ENCODE measurements around the gene TIMM29.
A peak's percentile ranks its signal among the peaks of the same experiment; 100 is the strongest.
"Not testable (repeated sequence)": the region's sequence is repeated elsewhere in the genome, so short reads cannot be mapped to it uniquely, and the experiment has no call there.

Gene TIMM29

DNA sequence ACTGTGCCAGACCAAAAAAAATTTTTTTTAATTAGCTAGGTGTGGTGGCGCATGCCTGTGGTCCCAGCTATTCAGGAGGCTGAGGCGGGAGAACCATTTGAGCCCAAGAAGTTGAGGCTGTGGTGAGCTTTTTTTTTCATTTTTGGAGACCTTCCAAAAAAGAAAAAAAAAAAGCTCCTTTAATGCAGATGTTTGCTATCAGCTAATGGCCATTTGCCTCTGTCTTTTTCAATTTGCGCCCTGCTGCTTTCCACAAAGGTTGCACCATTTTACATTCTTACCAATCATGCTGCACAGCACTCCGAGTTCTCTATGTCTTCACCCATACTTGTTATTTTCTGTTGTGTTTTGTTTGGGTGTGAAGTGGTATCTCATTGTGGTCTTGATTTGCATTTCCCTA is 16.7 kb downstream of the TIMM29 start:
- DNase-seq (ENCODE audit: low spot score): no peak

DNA sequence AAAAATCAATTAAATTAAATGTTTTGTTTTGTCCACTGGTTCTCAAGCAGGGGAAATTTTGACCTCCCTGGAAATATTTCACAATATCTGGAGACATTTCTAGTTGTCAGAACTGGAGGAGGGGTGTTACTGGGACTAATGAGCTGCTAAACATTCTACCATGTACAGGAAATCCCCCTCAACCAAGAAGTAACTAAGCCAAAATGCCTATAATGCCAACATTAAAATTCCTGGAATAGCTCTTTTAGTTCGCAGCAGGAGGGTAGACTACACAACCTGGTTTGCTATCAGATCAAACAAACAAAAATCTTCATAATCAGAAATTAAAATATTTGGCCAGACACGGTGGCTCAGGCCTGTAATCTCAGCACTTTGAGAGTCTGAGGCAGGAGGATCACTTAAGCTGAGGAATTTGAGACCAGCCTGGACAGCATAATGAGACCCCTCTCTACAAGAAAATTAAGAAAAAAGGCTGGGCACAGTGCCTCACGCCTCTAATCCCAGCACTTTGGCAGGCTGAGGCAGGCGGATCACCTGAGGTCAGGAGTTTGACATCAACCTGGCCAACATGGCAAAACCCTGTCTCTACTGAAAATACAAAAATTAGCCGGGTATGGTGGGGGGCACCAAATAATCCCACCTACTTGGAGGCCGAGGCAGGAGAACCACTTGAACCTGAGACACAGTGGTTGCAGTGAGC is 18.5 kb downstream of the TIMM29 start:
- DNase-seq (ENCODE audit: low spot score): no peak

DNA sequence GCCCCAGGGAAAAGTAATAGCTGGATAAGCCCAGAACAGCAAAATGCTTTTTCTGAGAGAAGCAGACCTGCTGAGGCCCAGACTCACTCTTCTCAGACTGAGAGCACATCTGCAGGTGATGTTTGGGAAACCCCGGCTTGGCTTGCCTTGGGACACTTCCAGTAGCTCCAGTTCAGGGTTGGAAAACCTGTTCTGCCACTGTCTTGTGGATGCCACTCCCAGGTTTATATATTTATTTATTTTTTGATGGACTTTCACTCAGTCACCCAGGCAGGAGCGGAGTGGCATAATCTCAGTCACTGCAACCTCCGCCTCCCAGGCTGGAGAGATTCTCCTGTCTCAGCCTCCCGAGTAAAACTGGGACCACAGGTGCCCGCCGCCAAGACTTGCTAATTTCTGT is 24.2 kb downstream of the TIMM29 start:
- DNase-seq (ENCODE audit: low spot score): no peak

DNA sequence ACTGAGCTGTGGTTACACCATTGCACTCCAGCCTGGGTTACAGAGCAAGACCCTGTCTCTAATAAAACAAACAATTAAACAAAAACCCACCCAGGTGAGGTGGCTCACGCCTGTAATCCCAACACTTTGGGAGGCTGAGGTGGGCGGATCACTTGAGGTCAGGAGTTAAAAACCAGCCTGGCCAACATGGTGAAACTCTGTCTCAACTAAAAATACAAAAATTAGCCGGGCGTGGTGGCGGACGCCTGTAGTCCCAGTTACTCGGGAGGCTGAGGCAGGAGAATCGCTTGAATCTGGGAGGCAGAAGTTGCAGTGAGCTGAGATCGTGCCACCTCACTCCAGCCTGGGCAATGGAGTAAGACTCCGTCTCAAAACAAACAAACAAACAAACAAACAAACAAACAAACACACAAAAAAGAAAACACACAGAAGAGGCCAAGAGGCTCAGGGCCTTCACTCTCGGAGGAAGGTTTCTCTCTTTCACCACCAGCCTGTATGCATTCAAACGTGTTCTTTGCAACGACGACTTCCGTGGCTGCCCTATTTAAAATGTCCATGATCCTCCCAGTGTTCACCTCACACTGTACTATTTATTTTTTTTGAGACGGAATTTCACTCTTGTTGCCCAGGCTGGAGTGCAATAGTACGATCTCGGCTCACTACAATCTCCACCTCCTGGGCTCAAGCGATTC is 30.8 kb downstream of the TIMM29 start:
- not testable (repeated sequence) for DNase-seq (ENCODE audit: low spot score)

DNA sequence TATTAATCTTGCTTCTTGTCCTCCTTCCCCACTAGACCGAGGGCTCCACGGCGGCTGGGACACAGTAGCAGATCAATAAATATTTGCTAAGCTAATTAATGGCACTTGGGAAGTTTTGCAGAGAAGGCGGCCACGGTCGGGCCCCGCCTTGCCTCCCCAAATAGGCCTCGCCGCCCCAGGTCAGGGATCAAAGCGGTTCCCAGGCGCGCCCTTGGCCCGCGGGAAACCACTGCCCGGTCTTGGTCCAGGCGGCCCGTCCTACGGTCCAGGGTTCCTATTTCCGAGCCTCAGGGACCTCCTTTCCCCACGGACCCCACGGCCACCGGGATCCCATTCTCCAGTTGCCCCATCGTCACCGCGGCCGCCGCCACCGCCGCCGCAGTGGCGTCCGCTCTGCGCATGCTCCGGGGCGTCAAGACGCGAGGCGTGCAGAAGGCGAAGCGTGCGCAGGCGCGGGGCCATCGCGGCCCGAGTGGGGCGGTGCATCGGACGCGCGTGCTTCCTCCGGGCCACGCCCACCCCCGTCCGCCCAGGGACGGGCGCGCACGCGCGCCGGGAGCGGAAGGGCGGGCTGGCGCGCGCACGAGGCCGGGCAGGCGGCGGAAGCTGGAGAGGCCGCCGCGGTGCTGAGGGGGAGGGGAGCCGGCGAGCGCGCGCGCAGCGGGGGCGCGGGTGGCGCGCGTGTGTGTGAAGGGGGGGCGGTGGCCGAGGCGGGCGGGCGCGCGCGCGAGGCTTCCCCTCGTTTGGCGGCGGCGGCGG is 31.9 kb downstream of the TIMM29 start, which contains the start of gene SMARCA4:
Gene SMARCA4, plus strand, starts transcription at position 717 of the 759 bp plus-strand sequence. CDS start 23,122 bp downstream, outside the sequence.
- DNase-seq (ENCODE audit: low spot score): peak; percentile 96

DNA sequence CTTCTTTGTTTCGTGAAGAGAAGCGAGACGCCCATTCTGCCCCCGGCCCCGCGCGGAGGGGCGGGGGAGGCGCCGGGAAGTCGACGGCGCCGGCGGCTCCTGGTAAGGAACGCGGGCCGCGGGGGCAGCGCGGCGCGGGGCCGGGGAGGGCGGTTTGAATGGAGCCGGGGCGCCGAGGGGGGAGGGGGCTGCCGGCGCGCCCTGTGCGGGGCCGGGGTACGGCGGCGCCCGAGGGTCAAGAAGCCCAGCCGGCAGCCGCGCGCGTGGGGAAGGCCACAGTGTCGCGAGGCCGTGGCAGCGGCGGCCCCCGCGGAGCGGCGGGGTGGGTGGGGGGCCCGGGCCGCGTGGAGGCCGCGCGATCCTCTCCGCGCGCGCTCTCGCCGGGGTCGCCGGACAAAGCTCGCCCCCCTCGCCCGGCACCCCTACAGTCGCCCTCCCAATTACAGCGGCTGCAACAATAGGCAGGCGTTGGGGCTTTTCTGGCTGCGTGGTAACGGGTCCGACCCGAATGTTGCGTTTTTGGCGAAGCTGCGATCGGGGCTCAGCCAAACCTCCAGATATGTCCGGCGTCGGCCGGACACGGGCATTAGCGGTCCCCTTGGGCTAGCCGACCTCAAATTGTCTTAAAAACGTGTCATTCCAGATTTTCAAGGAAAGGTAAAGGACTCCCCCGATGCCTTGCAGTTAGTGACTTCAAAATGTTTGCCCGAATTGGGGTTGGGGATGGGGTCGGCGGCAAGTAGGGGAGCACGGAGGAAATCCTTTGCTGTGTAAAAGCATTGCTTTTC is 32.7 kb downstream of the TIMM29 start:
- no peak for DNase-seq (ENCODE audit: low spot score)

DNA sequence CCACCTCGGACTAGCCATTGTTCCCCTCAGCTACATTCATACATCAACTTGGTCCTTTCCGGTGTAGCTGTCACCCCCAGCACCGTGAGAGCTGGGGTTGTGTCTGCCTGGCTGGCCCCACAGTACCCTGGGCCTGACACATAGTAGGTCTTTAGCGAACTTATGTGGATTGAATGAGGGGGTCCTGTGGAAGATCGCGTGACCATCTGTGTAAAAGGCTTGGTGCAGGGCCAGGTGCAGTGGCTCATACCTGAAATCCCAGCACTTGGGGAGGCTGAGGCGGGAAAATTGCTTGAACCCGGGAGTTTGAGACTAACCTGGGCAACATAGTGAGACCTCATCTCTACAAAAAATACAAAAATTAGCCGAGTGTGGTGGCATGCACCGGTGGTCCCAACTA is 34.3 kb downstream of the TIMM29 start:
- no peak for DNase-seq (ENCODE audit: low spot score)

DNA sequence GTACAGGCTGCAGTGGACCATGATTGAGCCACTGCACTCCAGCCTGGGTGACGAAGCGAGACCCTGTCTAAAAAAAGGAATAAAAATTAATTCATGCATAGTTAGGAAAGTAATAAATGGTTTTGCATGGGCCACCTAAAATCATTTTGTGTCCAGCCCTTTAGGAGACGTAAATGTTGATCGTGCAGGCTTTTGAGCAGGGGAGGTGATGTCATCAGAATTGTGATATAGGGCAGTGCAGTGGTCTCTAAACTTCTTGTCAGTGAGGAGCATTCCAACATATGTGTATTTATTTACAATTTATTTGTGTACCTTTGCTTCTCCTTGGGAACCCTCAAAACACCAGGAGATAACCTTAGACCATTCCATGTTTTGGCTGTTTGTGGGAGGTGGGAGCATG is 35.3 kb downstream of the TIMM29 start:
- no peak for DNase-seq (ENCODE audit: low spot score)

DNA sequence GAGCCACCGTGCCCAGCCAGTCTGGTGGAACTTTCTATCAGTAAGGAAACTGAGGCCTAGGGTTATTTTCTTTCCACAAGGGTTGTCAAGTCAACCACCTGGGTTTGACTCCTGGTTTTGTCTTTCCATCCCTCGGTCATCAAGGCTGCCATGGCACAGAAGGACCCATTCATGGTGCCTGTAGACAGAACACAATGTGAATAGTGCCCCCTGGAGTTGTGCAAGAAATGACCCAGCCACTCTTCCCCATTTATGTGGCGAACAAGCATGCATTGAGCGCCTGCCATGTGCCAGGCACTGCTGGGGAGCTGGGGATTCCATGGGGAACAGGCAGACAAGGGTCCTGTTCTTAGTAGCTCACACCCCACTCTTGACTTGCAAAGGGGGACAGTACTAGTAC is 36.3 kb downstream of the TIMM29 start:
- no peak for DNase-seq (ENCODE audit: low spot score)

DNA sequence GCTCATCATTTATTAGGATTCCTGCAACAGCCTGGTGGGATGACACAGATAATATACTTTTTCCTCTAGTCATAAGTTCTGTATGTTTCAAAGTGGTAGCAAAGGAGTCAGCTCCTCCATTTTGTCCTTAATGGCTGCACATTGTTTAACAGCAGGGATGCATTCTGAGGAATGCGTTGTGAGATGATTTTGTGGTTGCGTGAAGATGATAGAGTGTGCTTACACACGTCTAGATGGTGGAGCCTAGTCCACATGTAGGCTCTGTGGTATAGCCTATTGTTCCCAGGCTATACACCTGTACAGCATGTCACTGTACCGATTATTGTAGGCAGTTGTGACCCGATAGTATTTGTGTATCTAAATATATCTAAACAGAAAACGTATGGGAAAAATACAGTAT is 36.8 kb downstream of the TIMM29 start:
- DNase-seq (ENCODE audit: low spot score): no peak

DNA sequence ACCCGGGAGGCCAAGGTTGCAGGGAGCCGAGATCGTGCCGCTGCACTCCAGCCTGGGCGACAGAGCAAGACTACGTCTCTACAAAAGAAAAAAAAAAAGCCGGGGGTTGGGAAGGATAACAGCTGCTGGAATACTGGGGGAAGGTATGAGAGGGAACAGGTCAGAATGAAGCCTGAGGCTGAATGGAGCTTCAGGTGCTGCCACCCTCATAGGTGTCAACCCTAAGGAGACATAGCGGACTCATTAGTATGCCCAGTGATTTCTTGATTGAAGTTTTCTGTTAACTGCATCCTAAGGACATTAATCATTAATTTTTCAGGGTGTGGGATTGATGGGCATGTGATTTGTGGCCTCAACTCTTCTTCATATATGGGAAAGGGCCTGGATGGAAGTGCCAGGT is 38.2 kb downstream of the TIMM29 start:
- DNase-seq (ENCODE audit: low spot score): no peak

DNA sequence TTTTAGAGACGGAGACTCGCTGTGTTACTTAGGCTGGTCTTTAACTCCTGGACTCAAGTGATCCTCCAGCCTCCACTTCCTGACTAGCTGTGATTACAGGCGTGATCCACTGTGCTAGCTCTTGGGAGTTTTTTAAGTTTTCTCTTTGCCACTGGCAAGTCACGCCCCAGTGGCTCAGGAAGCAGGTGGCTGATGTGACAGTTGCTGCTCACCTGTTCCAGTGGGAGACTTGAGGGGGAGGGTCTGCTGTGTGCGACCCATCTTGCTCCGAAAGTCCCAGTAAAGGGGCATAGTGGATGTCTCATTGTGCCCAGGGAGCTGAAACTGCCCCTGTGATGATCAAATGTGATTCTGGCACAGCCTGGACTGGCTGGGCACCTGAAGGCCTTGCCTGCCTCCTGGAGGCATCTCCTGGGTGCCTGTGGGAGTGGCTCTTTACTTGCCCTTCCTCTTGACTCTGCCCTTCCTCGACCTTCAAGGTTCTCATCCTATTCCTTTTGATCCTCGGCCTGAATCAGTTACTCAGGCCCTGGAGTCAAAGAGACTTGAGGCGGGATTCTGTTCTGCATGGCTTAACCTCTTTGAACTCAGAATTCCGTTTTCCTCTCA is 40.0 kb downstream of the TIMM29 start:
- no peak for DNase-seq (ENCODE audit: low spot score)

DNA sequence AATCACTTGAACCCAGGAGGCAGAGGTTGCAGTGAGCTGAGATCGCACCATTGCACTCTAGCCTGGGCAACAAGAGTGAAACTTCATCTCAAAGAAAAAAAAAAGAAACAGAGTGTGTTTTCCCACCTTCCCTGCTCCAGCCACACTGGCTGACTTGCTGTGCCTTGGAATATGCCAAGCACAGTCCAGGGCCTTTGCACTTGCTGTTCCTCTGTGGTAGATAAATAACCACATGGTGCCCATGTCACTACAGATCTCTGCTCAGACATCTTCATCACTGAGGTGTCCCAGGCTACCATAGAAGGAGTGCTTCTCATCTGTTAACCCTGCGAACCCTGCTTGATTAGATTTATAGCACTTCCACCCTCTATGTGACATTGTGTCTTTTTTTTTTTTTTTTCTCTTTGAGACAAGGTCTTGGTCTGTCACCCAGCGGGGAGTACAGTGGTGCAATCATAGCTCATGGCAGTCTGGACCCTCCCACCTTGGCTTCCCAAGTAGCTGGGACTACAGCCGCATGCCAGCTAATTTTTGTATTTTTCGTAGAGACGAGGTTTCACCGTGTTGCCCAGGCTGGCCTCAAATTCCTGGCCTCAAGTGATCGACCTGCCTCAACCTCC is 42.6 kb downstream of the TIMM29 start:
- DNase-seq (ENCODE audit: low spot score): no peak

DNA sequence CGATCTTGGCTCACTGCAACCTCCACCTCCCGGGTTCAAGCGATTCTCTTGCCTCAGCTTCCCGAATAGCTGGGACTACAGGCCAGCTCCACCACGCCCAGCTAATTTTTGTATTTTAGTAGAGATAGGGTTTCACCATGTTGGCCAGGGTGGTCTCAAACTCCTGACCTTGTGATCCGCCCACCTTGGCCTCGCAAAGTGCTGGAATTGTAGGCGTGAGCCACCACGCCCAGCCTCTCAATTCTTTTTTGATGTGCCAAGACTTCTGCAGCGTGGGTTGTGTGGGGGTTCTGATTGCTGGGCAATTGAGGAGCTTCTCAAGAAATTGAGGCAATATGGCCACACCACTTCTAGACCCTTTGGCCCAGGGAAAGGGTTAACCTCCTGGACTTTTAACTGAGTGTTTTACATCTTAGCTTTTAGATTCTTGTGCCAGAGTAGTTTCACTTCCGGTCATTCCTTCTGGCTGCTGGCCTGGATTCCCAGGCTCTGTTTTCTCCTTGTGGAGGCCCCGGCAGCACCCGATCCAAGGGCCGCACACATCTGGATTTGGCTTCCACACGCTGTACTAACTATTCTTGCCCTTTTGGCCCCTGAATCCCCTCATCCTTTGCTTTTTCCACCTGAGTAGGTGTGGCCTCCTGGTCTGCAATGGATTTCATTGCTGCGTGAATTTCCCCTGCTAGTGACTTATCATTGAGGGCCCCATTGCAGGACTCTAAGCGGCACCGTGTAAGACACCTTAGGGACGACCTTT is 46.9 kb downstream of the TIMM29 start:
- no peak for DNase-seq (ENCODE audit: low spot score)

DNA sequence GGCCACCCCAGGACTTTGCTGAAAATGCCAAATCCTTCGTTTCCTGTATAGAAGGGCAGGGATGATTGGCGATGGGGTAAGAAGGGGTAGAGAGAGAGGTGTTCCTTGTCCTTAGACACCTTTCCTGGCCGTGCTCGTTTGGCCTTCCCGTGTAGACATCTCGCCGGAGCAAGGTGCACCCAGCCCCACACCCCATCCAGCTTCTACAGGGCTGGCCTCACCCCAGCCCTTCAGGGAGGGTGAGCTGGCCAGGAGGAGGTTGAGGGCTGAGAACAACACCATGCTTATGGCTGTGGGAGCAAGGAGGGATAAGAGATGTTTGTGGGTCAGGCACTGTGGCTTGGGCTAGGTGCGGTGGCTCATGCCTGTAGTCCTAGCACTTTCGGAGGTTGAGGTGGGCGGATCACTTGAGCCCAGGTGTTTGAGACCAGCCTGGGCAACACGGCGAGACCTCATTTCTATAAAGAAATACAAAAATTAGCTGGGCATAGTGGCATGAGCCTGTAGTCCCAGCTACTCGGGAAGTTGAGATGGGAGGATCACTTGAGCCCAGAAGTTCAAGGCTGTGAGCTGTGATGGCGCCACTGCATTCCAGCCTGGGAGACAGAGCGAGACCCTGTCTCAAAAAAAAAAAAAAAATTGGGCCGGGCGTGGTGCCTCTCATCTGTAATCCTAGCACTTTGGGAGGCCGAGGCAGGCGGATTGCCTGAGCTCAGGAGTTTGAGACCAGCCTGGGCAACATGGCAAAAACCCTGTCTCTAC is 47.7 kb downstream of the TIMM29 start:
- no peak for DNase-seq (ENCODE audit: low spot score)

DNA sequence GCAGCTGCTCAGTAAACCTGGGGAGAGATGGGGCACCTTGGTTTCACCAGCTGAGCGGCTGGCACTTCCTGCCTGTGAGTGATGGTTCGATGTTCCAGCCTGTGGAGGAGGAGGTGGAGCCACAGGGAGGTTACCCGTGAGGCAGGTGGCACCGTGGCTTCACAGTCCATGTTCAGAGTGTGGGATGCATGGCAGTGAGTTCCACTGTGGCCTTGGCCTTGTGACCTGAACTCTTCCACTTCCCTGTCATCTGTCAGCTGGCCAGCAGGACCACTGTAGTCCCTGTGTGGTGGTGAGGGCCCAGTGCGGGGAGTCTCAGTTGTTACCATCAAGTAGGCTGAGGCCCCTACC is 49.1 kb downstream of the TIMM29 start:
- DNase-seq (ENCODE audit: low spot score): no peak

All from putamen (tissue), 1 donor.